ENCODE measurements around the gene POFUT2.
"Not testable (repeated sequence)": the region's sequence is repeated elsewhere in the genome, so short reads cannot be mapped to it uniquely, and the experiment has no call there.

POFUT2 gene

DNA sequence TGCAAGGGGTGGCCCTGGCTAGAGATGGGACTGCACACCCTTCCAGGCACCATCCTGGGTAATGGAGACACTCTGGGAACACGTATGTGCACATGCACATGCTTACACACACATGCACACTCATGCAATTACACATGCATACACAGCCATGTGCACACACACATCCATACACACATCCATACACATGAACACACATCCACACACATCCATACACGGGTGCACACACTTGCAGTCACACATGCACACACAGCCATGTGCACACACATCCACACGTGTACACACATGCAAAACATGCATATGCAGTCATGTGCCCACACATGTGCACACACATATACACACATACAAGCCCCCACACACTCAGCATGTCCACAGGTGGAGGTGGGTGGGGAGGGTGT lies 22.3 kb upstream of the POFUT2 start:
- Mint-ChIP-seq H3K9me3 (peaks cover 1% of the 10 kb centered on the region), H3K4me3 (no peak overlapping the region), H3K36me3 (peaks cover 2% of the 10 kb centered on the region), H3K4me1 (no peaks in the 10 kb centered on the region), H3K27ac (no peak overlapping the region), H3K27me3 (peaks cover 28% of the 10 kb centered on the region)
- no peak for ATAC-seq (ENCODE audit: low read depth)
- DNase-seq (ENCODE audit: low spot score in 2 of 2), result no peak

DNA sequence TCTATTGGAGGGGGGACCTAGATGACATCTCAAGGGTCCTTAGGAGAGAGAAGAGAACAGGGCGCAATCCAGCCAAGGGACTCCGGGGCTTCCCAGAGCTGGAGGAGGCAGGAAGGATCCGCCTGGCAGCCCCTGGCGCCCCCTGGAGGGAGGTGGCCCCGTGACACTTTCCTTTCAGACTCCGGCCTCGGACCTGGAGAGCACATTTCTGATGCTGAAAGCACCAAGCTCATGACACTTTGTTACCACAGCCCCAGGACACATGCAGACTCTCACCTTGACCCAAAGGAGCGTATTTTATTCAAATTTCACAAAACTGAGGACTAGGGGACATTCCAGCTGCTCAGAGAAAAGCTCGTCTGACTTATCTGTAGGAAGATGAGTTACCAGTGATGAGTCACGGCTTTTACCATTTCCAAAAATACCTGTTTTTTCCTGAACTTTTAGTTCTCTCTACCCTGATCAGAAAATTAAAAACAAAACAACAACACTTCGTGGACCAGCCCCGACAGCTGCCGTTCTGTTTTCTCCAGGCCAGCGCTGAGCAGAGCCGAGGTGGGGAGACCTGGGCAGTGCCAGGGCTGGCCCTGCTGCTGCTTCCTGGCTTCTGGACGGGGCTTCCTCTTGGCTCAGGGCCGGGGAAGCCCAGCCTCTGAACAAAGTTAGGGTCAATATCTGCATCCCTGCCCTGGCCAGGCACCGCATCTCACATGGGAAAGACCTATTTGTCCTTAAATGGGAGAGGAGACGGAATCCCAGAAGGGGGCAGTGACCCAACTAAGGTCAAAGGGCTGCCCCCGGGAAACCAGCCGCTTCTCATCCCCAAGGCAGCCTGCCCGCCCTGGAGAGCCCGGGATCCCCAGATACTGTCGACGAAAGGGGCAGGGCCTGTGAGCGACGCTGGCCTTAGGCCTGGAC lies 21.6 kb upstream of the POFUT2 start:
- Mint-ChIP-seq H3K27me3 (peaks cover 28% of the 10 kb centered on the region), H3K4me1 (no peaks in the 10 kb centered on the region), H3K4me3 (no peak overlapping the region), H3K36me3 (peaks cover 2% of the 10 kb centered on the region), H3K9me3 (peaks cover 1% of the 10 kb centered on the region), H3K27ac (no peak overlapping the region)
- no peak for DNase-seq (ENCODE audit: low spot score in 2 of 2)
- ATAC-seq (ENCODE audit: low read depth), result no peak

DNA sequence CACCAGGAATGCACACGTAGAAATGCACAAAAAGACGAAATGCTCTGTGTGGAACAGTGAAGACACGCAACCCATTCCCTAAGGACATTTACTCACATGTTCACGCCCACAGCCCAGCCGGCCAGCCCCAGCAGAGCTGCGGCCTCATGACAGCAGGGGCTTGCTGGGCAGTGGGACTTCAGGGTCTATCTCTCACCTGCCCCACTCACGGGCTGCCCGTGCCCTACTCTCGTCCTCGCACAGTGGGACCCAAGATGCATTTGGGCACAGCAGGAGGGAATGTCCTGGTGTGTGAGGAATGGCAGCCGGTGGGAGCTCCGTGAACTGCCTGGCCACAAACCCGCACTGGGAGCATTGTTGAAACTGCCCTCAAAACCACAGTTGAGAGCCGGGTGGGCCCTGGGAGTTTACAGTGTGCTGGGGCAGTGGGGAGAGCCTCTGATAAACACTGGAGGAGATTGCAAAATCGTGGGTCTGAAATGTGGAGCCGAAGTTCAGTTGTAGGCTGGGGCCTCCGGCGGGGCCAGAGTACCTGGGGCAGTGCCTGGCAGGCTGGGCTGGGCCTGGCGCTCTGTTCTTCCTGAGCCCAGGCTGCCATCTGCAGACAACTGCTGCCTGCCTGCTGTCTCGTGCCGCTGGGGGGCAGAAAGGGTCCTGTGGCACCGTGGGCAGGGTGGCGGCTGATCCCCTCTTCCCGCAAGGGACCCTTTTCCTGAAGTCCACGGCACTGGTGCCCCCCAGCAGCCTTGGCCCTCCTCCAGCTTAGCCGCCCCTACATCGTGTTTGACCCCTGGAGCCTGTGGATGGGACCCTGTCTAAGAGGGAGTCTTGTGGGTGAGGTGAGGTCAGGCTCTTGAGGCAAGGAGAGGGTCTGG lies 20.7 kb upstream of the POFUT2 start:
- no peak for ATAC-seq (ENCODE audit: low read depth)
- no peak overlapping the region for H3K27ac Mint-ChIP-seq

DNA sequence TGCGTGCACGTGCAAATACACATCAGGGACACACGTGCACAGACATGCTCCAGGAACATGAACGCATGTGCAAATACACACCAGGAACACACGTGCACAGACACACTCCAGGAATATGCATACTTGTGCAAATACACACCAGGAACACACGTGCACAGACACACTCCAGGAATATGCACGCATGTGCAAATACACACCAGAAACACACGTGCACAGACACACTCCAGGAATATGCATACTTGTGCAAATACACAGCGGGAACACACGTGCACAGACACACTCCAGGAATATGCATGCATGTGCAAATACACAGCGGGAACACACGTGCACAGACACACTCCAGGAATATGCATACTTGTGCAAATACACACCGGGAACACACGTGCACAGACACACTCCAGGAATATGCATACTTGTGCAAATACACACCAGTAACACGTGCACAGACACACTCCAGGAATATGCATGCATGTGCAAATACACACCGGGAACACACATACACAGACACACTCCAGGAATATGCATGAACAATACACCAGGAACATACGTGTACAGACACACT lies 20.0 kb upstream of the POFUT2 start:
- not testable (repeated sequence) for H3K4me1 Mint-ChIP-seq; DNase-seq (ENCODE audit: low spot score in 2 of 2); H3K4me3 Mint-ChIP-seq; ATAC-seq (ENCODE audit: low read depth); H3K36me3 Mint-ChIP-seq; H3K9me3 Mint-ChIP-seq; H3K27ac Mint-ChIP-seq
- H3K27me3 Mint-ChIP-seq, result peaks cover 25% of the 10 kb centered on the region

More for the DNA sequence above, 20.7 kb upstream of the POFUT2 start:
- DNase-seq (ENCODE audit: low spot score in 2 of 2), result no peak
- peaks cover 27% of the 10 kb centered on the region for H3K27me3 Mint-ChIP-seq
- no peaks in the 10 kb centered on the region for H3K4me1 Mint-ChIP-seq
- peaks cover 1% of the 10 kb centered on the region for H3K9me3 Mint-ChIP-seq
- peaks cover 2% of the 10 kb centered on the region for H3K36me3 Mint-ChIP-seq
- no peak overlapping the region for H3K4me3 Mint-ChIP-seq

DNA sequence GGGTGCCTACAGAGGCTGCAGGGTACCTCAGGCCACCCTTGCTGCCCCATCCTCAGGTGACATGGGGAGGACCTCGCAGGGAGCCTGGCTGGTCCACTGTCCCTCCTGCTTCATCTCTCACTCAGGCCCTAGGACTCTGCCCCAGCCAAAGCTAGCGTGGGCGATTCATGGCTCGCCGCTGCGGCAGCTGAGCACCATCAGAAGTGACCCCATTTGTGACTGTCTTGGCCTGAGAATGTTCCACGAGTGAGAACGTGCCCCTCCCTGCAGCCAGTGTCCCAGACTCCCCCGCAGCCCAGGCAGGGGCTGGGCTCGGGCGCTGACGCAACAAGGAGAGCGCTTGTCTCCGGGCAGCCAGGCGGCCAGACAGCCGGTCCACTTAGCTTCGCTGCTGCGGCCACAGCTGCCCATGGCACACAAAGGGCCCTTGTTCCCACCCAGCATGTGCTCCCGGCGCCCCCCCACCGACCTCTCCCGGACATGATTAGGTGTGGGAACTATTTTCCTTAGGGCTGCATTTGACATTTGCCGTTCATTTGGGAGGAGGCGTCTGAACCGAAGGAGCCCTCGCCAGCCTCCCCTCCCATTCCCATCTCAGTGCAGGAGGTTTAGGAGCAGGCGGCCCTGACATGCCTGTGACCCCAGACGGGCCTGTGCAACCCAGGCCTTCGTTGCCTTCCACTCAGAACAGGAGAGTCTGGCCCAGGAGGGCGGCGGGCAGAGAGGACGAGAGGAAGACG lies 19.3 kb upstream of the POFUT2 start:
- H3K27ac Mint-ChIP-seq, result no peak overlapping the region
- H3K4me3 Mint-ChIP-seq, result no peak overlapping the region
- H3K4me1 Mint-ChIP-seq, result no peaks in the 10 kb centered on the region

DNA sequence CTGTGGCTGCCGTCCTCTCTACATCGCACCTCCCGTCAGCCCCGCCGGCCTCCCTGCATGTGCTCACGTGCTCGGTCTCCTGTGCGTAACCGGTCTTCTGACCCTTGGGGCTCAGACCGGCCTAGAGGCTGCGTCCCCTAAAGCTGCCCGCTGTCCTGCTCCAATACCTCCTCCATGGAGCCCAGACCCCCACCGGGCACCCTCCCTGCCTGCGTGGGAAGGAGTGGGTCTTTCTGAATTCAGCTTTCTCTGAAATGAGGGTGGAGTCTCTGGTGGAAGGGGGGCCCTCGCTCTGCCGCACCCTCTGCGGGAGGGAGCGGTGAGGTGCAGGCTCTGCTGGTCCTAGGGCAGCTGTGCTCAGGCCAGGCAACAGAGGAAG lies 18.7 kb upstream of the POFUT2 start:
- Mint-ChIP-seq H3K36me3 (no peaks in the 10 kb centered on the region), H3K4me1 (no peaks in the 10 kb centered on the region), H3K4me3 (no peak overlapping the region), H3K27me3 (peaks cover 22% of the 10 kb centered on the region), H3K9me3 (no peaks in the 10 kb centered on the region), H3K27ac (no peak overlapping the region)
- ATAC-seq (ENCODE audit: low read depth), result no peak
- DNase-seq (ENCODE audit: low spot score in 2 of 2), result no peak

More for the DNA sequence above, 19.3 kb upstream of the POFUT2 start:
- H3K9me3 Mint-ChIP-seq, result no peaks in the 10 kb centered on the region
- no peak for DNase-seq (ENCODE audit: low spot score in 2 of 2)
- no peak for ATAC-seq (ENCODE audit: low read depth)
- peaks cover 2% of the 10 kb centered on the region for H3K36me3 Mint-ChIP-seq
- peaks cover 24% of the 10 kb centered on the region for H3K27me3 Mint-ChIP-seq

DNA sequence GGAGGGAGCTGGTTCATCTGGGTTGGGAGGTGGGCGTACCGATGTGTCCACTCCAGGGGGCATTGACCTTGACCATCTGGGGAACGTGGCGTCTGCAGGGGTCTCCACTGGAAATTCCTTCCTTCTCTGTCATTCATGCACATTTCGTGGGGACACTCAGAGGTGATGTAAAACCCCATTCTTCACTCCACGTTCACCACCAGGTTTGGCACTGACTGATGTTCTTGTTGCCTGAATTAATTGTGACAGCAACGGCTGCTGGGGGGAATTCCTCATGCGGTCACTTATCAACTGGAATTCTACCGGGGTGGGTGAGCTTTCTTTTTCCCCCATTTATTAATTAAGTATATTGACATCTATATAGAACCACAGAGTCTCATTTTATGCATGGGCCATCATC lies 18.1 kb upstream of the POFUT2 start:
- Mint-ChIP-seq H3K4me1 (no peaks in the 10 kb centered on the region), H3K4me3 (no peak overlapping the region), H3K27me3 (peaks cover 20% of the 10 kb centered on the region), H3K27ac (no peak overlapping the region), H3K36me3 (peaks cover 2% of the 10 kb centered on the region), H3K9me3 (no peaks in the 10 kb centered on the region)
- DNase-seq (ENCODE audit: low spot score in 2 of 2) (no peak), ATAC-seq (ENCODE audit: low read depth) (no peak)

DNA sequence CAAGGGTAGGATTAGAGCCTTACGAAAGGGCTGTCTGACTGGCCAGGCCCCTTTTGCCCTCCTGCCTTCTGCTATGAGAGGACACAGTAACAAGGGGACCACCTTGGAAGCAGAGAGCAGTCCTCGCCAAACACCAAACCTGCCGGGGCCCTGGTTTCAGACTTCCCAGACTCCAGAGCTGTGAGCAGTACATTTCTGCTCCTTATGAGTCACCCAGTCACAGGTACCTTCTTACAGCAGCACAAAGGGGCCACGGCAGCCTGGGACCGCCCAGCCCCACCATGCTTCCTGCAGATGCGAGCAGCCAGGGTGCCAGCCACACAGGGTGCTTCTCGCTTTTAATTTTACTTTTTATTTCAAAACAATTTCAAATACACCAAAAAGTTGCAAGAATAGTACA lies 17.2 kb upstream of the POFUT2 start:
- Mint-ChIP-seq H3K27me3 (peaks cover 18% of the 10 kb centered on the region), H3K27ac (no peak overlapping the region), H3K4me3 (no peak overlapping the region), H3K36me3 (peaks cover 2% of the 10 kb centered on the region), H3K4me1 (no peaks in the 10 kb centered on the region), H3K9me3 (no peaks in the 10 kb centered on the region)
- no peak for DNase-seq (ENCODE audit: low spot score in 2 of 2)
- ATAC-seq (ENCODE audit: low read depth), result no peak

DNA sequence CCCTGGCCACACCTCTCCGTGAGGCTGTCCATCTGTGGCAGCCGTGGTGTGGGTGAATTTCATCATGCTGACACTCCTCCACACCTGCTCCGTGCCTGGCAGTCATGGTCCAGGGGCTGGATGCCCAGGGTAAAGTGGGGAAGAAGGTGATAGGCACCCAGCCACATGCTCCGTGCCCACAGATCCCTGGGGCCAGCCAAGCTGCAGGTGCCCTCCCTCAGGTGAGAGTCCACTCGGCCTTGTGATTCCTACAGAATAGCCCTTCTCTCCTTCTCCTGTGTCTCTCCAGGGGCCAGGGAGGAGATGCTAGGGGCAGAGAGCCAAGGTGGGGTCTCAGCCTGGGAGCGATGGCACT lies 16.8 kb upstream of the POFUT2 start:
- H3K27me3 Mint-ChIP-seq, result peaks cover 17% of the 10 kb centered on the region
- no peak overlapping the region for H3K27ac Mint-ChIP-seq

DNA sequence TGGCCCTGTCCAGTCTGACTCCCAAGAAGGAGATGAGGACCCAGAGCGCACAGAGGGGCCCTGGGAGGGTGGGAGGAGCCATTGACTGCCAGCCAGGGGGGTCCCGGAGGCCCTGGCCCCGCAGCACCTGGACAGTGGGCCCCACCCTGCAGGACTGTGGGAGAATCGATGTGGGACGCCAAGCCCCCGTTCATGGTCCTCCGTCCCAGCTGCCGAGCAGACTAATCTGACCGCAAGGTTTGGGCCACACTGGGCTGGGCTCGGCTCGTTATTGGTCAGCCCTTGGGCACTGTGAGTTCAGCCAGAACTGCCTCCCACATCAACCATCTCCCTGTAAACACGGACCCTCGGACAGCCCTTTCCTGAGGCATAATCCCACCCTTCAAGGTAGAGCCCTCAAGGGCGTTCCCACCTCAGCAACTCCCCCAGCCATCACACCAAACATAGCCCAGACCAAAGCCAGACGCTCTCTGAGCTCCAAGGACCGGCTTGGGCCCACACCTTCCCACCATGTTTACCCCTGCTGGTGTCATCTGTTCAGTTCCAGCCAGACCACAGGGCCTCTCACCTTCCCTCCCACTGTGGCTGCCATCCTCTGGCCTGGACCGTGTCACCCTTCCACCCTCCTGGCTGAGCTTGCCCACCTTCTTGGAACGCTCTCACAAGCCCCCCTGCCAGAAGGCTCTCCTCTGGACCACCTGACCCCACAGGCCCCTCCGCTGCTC lies 16.2 kb upstream of the POFUT2 start:
- DNase-seq (ENCODE audit: low spot score in 2 of 2) (no peak), ATAC-seq (ENCODE audit: low read depth) (no peak)
- peaks cover 15% of the 10 kb centered on the region for H3K27me3 Mint-ChIP-seq
- no peak overlapping the region for H3K4me3 Mint-ChIP-seq
- no peaks in the 10 kb centered on the region for H3K9me3 Mint-ChIP-seq
- no peak overlapping the region for H3K27ac Mint-ChIP-seq
- no peaks in the 10 kb centered on the region for H3K4me1 Mint-ChIP-seq
- H3K36me3 Mint-ChIP-seq, result peaks cover 2% of the 10 kb centered on the region

More for the DNA sequence above, 16.8 kb upstream of the POFUT2 start:
- H3K4me1 Mint-ChIP-seq, result no peaks in the 10 kb centered on the region
- no peaks in the 10 kb centered on the region for H3K9me3 Mint-ChIP-seq
- H3K4me3 Mint-ChIP-seq, result no peak overlapping the region
- H3K36me3 Mint-ChIP-seq, result peaks cover 2% of the 10 kb centered on the region
- ATAC-seq (ENCODE audit: low read depth) (no peak), DNase-seq (ENCODE audit: low spot score in 2 of 2) (no peak)

DNA sequence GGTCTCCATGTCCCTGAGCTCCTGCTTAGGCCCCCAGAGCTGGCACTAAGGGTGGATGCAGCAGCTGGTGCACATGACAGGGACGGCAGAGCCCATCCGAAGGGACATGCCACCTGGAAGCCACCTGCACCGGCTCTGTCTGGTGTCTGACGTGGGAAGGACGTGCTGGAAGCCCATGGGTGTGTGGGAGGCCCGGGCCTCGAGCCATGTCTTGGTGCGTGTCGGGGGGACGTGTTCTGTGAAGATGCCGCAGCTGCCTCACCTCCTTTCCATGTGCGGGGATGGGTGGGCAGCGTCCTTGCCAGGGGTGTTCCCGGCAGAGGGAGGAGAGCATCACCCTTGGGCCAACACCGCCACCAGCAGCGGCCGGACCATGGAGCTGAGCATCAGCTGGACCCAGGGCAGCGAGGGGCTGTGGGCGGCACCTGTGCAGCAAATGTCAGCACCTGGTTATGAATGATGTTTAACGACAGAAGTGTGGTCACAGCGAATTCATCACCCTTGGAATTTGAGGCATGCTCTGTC lies 15.5 kb upstream of the POFUT2 start:
- H3K9me3 Mint-ChIP-seq, result no peaks in the 10 kb centered on the region
- H3K27ac Mint-ChIP-seq, result no peak overlapping the region
- no peak for ATAC-seq (ENCODE audit: low read depth)
- no peak overlapping the region for H3K4me3 Mint-ChIP-seq
- DNase-seq (ENCODE audit: low spot score in 2 of 2), result no peak
- no peaks in the 10 kb centered on the region for H3K4me1 Mint-ChIP-seq
- peaks cover 2% of the 10 kb centered on the region for H3K36me3 Mint-ChIP-seq
- H3K27me3 Mint-ChIP-seq, result peaks cover 11% of the 10 kb centered on the region

DNA sequence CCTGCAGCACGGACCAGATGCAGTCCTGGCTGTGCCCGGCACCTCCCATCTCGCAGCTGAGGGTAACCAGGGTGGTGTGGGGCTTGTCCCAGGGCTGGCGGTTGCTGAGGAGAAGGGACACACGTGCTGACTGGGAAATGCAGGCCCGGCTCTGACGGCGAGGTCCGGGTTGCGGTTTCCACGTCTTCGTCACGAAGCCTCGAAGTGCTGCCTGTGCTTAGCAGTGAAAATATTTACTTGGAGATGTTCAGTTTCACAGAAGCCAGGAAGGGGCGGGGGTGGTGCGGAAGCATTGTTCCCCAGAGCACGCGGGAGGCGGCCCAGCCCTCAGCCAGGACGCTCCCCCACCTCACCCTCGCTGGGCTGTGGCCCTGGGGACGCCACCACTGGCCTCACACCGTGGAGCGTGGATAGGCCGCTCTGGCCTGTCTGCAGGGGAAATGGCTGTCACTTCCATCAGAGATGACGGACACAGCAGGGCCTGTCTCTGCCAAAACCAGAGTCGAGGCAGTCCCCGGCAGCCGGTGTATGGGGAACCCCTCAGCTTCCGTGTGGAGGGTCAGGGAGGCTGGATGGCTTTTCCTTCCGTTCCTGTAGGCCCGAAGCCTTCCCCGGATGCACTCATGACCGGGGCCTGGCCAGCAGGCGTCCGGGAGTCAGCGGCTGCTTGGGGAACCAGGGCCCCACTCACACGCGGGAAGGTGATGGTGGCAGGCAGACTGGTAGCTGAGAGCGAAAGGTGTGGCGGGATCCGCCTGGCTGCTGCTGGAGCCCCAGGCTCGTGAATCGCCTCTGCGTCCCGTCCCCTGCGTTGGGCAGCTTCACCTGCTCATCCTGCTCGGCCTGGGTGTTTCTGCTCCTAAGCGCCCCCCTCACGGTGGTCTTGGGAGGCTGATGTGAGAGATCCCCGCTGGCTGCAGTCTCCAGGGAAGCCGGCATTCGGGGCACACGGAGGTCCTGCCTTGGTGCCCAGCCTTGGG lies 14.7 kb upstream of the POFUT2 start:
- H3K4me3 Mint-ChIP-seq, result no peak overlapping the region
- no peaks in the 10 kb centered on the region for H3K4me1 Mint-ChIP-seq
- no peaks in the 10 kb centered on the region for H3K9me3 Mint-ChIP-seq
- H3K27ac Mint-ChIP-seq, result no peak overlapping the region
- peaks cover 2% of the 10 kb centered on the region for H3K36me3 Mint-ChIP-seq
- no peak for ATAC-seq (ENCODE audit: low read depth)
- peaks cover 4% of the 10 kb centered on the region for H3K27me3 Mint-ChIP-seq
- no peak for DNase-seq (ENCODE audit: low spot score in 2 of 2)
